ENCODE results near the gene TOM1. TPM values are rescaled to one million over a fixed set of nuclear protein-coding genes. Genes with fewer than 3 reads are reported as not detected.

TOM1 gene
- total RNA-seq, 6 experiments from 2014 or later, result 34.2 to 47.2 (median 44.6) TPM

GRCh38 chr22:35275580-35275979, 24.1 kb upstream of the TOM1 start:
- Mint-ChIP-seq H3K4me1 (ENCODE audit: low read depth) (peaks cover 31% of the 10 kb centered on the region), H3K36me3 (ENCODE audit: low read depth) (peaks cover 37% of the 10 kb centered on the region), H3K27me3 (ENCODE audit: insufficient read depth) (no peaks in the 10 kb centered on the region; the same call in 1 of the 2 replicates), H3K9me3 (no peaks in the 10 kb centered on the region), H3K4me3 (no peak overlapping the region), H3K27ac (no peak overlapping the region; the same call in 1 of the 2 replicates)
- no peak for TF ChIP-seq CTCF (IDR thresholded peaks at IDR 0.05)
- peak; percentile 39 for DNase-seq

- Mint-ChIP-seq H3K27me3 (ENCODE audit: insufficient read depth) (no peaks in the 10 kb centered on the region; the same call in 1 of the 2 replicates), H3K36me3 (ENCODE audit: low read depth) (peaks cover 40% of the 10 kb centered on the region), H3K4me1 (ENCODE audit: low read depth) (peaks cover 32% of the 10 kb centered on the region), H3K27ac (no peak overlapping the region; the same call in 1 of the 2 replicates), H3K4me3 (no peak overlapping the region), H3K9me3 (no peaks in the 10 kb centered on the region)
- DNase-seq, result no peak
- no peak for TF ChIP-seq CTCF (IDR thresholded peaks at IDR 0.05)
Observed at GRCh38 chr22:35276019-35276418, 23.7 kb upstream of the TOM1 start.

- no peak for TF ChIP-seq CTCF (IDR thresholded peaks at IDR 0.05)
- Mint-ChIP-seq H3K4me3 (no peak overlapping the region), H3K27ac (no peak overlapping the region), H3K4me1 (ENCODE audit: low read depth) (no peaks in the 10 kb centered on the region), H3K36me3 (ENCODE audit: low read depth) (peaks cover 14% of the 10 kb centered on the region), H3K27me3 (ENCODE audit: insufficient read depth) (no peaks in the 10 kb centered on the region), H3K9me3 (no peaks in the 10 kb centered on the region)
- no peak for DNase-seq
Observed at GRCh38 chr22:35288116-35288515, 11.6 kb upstream of the TOM1 start.

- Mint-ChIP-seq H3K27ac (no peak overlapping the region), H3K4me3 (no peak overlapping the region), H3K36me3 (ENCODE audit: low read depth) (peaks cover 24% of the 10 kb centered on the region), H3K27me3 (ENCODE audit: insufficient read depth) (no peaks in the 10 kb centered on the region), H3K9me3 (no peaks in the 10 kb centered on the region), H3K4me1 (ENCODE audit: low read depth) (no peaks in the 10 kb centered on the region)
- DNase-seq, result no peak
- no peak for TF ChIP-seq CTCF (IDR thresholded peaks at IDR 0.05)
Observed at GRCh38 chr22:35292786-35293185, 6.9 kb upstream of the TOM1 start.

GRCh38 chr22:35296051-35296450, 3.6 kb upstream of the TOM1 start:
- peaks cover 11% of the 10 kb centered on the region for H3K4me1 Mint-ChIP-seq (ENCODE audit: low read depth)
- no peaks in the 10 kb centered on the region for H3K9me3 Mint-ChIP-seq
- DNase-seq, result no peak
- H3K36me3 Mint-ChIP-seq (ENCODE audit: low read depth), result peaks cover 18% of the 10 kb centered on the region
- no peak overlapping the region for H3K27ac Mint-ChIP-seq
- H3K4me3 Mint-ChIP-seq, result no peak overlapping the region
- no peak for TF ChIP-seq CTCF (IDR thresholded peaks at IDR 0.05)
- no peaks in the 10 kb centered on the region for H3K27me3 Mint-ChIP-seq (ENCODE audit: insufficient read depth)

GRCh38 chr22:35299217-35299672, 449 bp upstream of the TOM1 start:
- Mint-ChIP-seq H3K9me3 (no peaks in the 10 kb centered on the region), H3K27me3 (ENCODE audit: insufficient read depth) (peaks cover 2% of the 10 kb centered on the region), H3K4me1 (ENCODE audit: low read depth) (peaks cover 29% of the 10 kb centered on the region), H3K36me3 (ENCODE audit: low read depth) (peaks cover 9% of the 10 kb centered on the region), H3K27ac (peak overlapping the region; percentile 97), H3K4me3 (peak overlapping the region; percentile 92)
- 0 out of 2 replicates have a peak, but pooled peaks have one; percentile 12 for TF ChIP-seq CTCF (IDR thresholded peaks at IDR 0.05)
- no peak for DNase-seq

All from HFFc6 (cell line).